Ishikawa (cell line): ENCODE data around the gene PON1.

Source experiments
- CEBPB ChIP-seq: IDR thresholded peaks from 2 replicates; pipeline ENCODE4 v1.6.1; 2012
- CREB1 ChIP-seq: IDR thresholded peaks from 2 replicates; pipeline ENCODE4 v1.6.1; 2012; ENCODE audit warnings: low read depth
- EGR1 ChIP-seq: IDR thresholded peaks from 2 replicates; pipeline ENCODE4 v1.6.1; 2012
- EP300 ChIP-seq: IDR thresholded peaks from 2 replicates; pipeline ENCODE4 v1.6.1; 2012; ENCODE audit warnings: borderline replicate concordance
- FOXM1 ChIP-seq: IDR thresholded peaks from 2 replicates; pipeline ENCODE4 v1.6.1; 2012; ENCODE audit warnings: low read depth, borderline replicate concordance
- MAX ChIP-seq: IDR thresholded peaks from 2 replicates; pipeline ENCODE4 v1.6.1; 2012
- RAD21 ChIP-seq: IDR thresholded peaks from 2 replicates; pipeline ENCODE4 v1.6.1; 2012; ENCODE audit warnings: low read depth
- TAF1 ChIP-seq: IDR thresholded peaks from 2 replicates; pipeline ENCODE4 v1.6.1; 2012; ENCODE audit warnings: low read depth, mild to moderate bottlenecking
- TCF12 ChIP-seq: IDR thresholded peaks from 2 replicates; pipeline ENCODE4 v1.6.1; 2012; ENCODE audit warnings: low read depth
- TEAD4 ChIP-seq: IDR thresholded peaks from 2 replicates; pipeline ENCODE4 v1.6.1; 2012
- YY1 ChIP-seq: IDR thresholded peaks from 2 replicates; pipeline ENCODE4 v1.6.1; 2012; ENCODE audit warnings: low read depth

- TF ChIP-seq RAD21 (no peak), MAX (no peak), YY1 (no peak), EGR1 (no peak), EP300 (no peak), FOXM1 (no peak), TCF12 (no peak), TEAD4 (no peak), CREB1 (no peak), TAF1 (no peak), CEBPB (no peak)
These were observed 62.4 kb downstream of the PON1 start for GRCh38 chr7:95261895-95262415.
